GM10847 (cell line): ENCODE data around the gene STK32C.

ENCODE experiments used
- POLR2A ChIP-seq: IDR thresholded peaks from 2 replicates; pipeline ENCODE4 v1.6.1; 2011; ENCODE audit not compliant: insufficient read length; ENCODE audit errors: extremely low read depth

STK32C gene

GRCh38 chr10:132184816-132185593, 122.7 kb downstream of the STK32C start:
- TF ChIP-seq POLR2A, result no peak

DNA sequence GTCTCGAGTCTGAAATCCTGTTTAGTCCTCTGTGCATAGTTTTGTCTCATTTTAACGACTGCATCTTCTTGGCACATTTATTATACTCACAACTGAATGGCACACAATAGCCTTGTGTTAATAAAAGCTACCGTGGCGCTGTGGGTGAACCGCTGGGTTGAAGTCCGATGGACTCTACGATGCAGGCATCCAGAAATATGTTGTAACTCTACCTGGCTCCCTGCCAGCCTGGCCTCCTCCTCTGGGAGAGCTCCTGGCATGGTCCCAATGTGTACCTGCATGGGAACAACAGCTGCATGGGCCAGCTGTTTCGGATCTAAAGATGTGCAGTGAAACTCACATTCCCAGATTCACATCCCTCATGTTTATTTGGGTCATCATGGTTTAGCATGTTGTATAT, 124.7 kb downstream of the STK32C start:
- no peak for TF ChIP-seq POLR2A

- TF ChIP-seq POLR2A, result no peak
Measured at GRCh38 chr10:132182591-132182990, 125.2 kb downstream of the STK32C start.

- no peak for TF ChIP-seq POLR2A
Measured at GRCh38 chr10:132181691-132182425, 125.9 kb downstream of the STK32C start.

GRCh38 chr10:132180736-132181135, 127.0 kb downstream of the STK32C start:
- TF ChIP-seq POLR2A, result no peak

DNA sequence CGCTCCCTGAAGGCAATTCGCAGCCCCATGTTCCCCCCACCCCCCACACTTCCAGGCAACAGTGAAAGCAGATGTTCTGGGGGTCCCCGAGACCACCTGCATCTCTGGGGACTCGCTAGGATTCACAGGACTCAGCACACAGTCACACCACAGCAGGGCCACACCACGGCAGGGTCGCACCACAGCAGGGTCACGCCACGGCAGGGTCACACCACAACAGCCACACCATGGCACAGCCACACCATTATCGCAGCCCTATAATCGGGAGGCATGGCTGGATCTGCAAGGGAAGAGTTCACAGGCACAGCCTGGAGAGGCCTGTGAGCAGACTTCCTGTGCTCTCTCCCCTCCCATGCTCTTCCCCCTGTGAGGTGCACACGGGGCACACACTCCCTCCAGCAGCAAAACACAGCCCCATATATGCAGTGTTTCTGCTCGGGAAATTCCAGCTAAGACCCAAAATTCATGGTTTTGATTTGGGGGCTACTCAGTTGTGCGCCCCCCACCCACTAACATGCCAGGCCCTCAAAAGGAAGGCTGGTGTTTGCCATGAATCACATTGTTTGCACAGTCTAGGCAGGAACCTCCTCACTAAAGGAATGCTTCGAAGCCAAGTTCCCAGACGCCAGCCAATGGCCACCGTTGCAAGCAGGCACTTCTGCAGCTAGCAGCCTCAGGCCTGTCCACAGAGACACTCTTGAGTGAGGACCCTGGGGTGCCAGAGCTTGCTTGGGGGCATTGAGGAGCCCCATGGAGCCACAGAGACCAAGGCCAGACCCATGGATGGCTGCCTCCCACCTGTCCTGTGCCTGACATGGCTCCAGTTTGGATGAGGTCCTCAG, 128.0 kb downstream of the STK32C start:
- TF ChIP-seq POLR2A, result no peak

DNA sequence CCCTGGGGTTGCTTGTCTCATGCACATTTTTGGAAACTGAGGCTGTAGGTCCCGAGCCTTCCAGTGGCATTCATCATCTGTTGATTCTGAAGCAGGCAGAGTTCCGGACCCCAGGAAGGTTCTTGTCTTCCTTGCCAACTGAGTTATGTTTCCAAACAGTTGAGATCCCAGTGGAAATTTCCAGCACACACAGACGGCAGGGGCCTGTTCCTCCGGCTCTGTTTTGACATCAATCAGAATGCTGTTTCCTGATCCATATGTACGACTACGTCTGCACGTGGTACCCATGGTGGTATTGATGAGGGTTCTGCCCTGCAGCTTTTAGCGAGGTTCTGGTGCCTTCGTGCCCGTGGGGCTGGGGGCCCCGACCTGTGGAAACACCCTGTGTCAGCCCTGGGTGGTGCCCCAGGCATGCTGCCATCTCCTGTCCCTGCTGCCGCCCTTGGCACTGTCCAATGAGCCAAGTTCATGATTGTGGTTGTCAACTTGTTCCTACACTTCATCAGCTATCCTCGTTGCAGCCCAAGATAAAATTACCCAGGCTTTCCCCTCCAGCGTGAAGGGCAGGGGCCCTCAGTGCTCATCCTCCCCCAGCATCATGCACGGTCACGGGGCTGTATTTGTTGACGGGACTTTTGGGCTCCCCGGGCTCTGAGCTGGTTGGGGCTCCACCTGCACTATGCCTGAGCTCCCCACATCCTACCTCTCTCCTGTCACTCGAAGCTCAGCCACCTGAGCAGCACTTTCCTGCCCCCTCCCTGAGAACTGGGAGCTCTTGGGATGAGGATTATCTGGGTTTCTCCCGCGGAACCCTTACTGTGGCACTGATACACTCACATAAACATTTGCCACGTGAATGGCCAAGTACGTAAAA, 128.8 kb downstream of the STK32C start:
- no peak for TF ChIP-seq POLR2A

DNA sequence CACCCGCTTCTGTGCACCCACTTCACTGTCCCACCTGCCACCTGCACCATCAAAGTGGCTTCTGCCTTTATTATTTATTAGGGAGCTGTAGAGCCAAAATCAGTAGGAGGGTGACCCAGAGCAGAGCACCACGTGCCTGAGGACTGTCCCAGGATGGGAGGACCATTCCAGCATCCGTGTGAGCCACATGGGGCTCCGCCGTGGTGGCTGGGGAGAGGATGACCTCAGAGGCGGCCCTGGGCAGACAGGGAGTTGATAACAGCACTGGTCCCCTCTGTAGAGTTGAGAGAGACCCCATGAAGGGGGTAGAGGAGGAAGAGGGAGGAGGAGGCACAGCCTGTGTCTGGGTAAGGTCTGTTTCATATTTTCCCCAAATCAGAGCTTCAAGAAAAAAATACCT, 129.7 kb downstream of the STK32C start:
- no peak for TF ChIP-seq POLR2A

DNA sequence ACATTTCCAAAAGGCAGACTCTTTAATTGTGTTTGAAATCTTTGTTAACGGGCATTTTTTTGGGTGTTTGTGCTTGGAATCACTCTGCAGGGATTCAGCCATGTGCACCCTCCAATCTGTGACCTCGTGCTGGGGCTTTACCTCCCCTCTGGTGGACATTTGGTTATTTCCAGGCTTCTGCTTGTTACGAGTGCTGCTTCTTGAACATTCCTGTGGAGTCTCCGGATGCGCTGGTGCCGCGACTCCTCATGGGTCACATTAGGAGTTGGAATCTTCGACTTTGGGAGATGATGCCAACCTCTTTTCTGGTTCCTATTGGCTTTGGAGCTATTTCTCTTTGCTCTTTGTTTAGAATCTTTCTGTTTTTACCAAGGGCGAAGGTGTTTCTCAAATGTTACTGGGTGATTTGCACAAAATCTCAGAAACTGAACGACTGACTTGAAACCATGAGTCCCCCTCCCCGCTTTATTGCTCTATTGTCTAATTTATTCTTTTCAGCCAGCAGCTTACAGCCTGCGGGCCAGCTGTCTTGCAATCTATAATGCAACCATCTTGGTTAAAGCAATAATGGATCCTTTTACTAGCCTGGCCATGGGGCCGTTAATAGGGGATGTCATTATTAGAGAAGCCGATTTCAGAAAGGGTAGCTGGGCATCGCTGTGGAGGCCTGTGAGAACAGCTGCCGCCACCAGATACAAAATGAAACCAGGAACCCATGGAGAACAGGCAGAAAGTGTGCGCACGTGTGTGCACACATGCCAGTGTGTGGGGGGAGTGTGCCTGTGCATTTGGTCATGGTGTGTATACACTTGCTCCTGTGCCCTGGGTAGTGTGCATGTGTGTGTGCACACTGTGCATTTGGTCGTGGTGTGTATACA, 130.9 kb downstream of the STK32C start:
- TF ChIP-seq POLR2A, result no peak

- no peak for TF ChIP-seq POLR2A
Measured at GRCh38 chr10:132175907-132176581, 131.7 kb downstream of the STK32C start.

GRCh38 chr10:132175408-132175807, 132.3 kb downstream of the STK32C start:
- TF ChIP-seq POLR2A, result no peak

GRCh38 chr10:132174237-132174636, 133.5 kb downstream of the STK32C start:
- no peak for TF ChIP-seq POLR2A

DNA sequence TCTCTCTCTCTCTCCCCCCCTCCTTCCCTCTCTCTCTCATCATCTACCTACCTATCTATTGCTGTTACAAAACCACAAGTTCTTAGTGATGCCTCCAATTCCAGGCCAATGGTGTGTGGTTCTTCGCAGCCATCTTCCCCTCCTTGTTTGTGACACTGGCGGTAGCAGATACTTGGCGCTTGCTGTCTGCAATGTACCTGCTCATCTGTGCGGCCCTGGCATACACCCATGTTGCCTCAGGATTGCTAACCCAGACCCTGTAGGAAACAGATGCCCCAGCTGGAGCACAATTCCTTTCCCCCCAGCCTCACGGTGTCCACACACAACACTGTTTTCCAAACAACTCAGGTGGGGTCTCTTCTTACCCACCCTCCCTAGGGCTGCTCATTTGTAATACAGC, 134.6 kb downstream of the STK32C start:
- no peak for TF ChIP-seq POLR2A
